HL-60/S4 treated with phorbol 12-myristate 13-acetate at 8.2 ng/mL for 4 days and 3 days (cell line): ENCODE results near the gene PFKP.

ENCODE experiments used
- in situ Hi-C: fragments of 300-500 bp; cut with MboI; formaldehyde crosslinking; loops from 2 replicates; pipeline ENCODE4 v1.15.0; 2022; ENCODE audit warnings: low sequenced_read_pairs

The PFKP gene

GRCh38 chr10:3109633-3110032 is 42.3 kb downstream of the PFKP start:
- in situ Hi-C loops: no loop called here

GRCh38 chr10:3110782-3111620 is 43.7 kb downstream of the PFKP start:
- in situ Hi-C loops: no loop called here

- in situ Hi-C loops: no loop called here
Measured at GRCh38 chr10:3111621-3112163, 44.3 kb downstream of the PFKP start.

GRCh38 chr10:3113343-3113720 is 46.0 kb downstream of the PFKP start:
- in situ Hi-C loops: no loop called here

- in situ Hi-C loops: no loop called here
Measured at GRCh38 chr10:3115685-3116084, 48.3 kb downstream of the PFKP start.

GRCh38 chr10:3116508-3117100 is 49.3 kb downstream of the PFKP start:
- in situ Hi-C loops: no loop called here

GRCh38 chr10:3117486-3117885 is 50.1 kb downstream of the PFKP start:
- in situ Hi-C loops: no loop called here

GRCh38 chr10:3118641-3119091 is 51.3 kb downstream of the PFKP start:
- in situ Hi-C loops: no loop called here

- in situ Hi-C loops: no loop called here
Measured at GRCh38 chr10:3119796-3120459, 52.6 kb downstream of the PFKP start.

- in situ Hi-C loops: no loop called here
Measured at GRCh38 chr10:3122034-3122433, 54.7 kb downstream of the PFKP start.

GRCh38 chr10:3122486-3123205 is 55.3 kb downstream of the PFKP start:
- in situ Hi-C loops: no loop called here

GRCh38 chr10:3123571-3124411 is 56.4 kb downstream of the PFKP start:
- in situ Hi-C loops: no loop called here

GRCh38 chr10:3124412-3125175 is 57.2 kb downstream of the PFKP start:
- in situ Hi-C loops: no loop called here

- in situ Hi-C loops: no loop called here
Measured at GRCh38 chr10:3125527-3126170, 58.3 kb downstream of the PFKP start.

GRCh38 chr10:3126249-3126648 is 58.9 kb downstream of the PFKP start:
- in situ Hi-C loops: no loop called here

GRCh38 chr10:3126741-3127346 is 59.5 kb downstream of the PFKP start:
- in situ Hi-C loops: no loop called here

GRCh38 chr10:3127921-3128320 is 60.6 kb downstream of the PFKP start:
- in situ Hi-C loops: no loop called here

GRCh38 chr10:3128379-3129130 is 61.2 kb downstream of the PFKP start:
- in situ Hi-C loops: no loop called here
